ENCODE results near the gene GALNTL6. TPM values are rescaled to one million over a fixed set of nuclear protein-coding genes. Genes with fewer than 3 reads are reported as not detected.

Gene GALNTL6
- total and polyA plus RNA-seq, 7 donors: 0.14 to 2.5 (median 0.42) TPM; not detected in 1

- 91 to 92% methylated on average over 1 of the region's 1 CpG for WGBS, 2 donors
- no peaks in the 10 kb centered on the region for H3K27me3 ChIP-seq
- H3K4me1 ChIP-seq: no peaks in the 10 kb centered on the region
- H3K9me3 ChIP-seq: peaks cover 0 to 3% (median 1%) of the 10 kb centered on the region in 4 donors
- DNase-seq: no peak
- TF ChIP-seq EP300 (IDR thresholded peaks at IDR 0.05): no peak
- no peak for TF ChIP-seq POLR2AphosphoS5 (IDR thresholded peaks at IDR 0.05)
- TF ChIP-seq CTCF (IDR thresholded peaks at IDR 0.05): no peak
- TF ChIP-seq POLR2A (IDR thresholded peaks at IDR 0.05): no peak
- H3K27ac ChIP-seq: no peak overlapping the region
- no peak overlapping the region for H3K4me3 ChIP-seq
- H3K36me3 ChIP-seq: no peaks in the 10 kb centered on the region
- intact Hi-C loops (cut with DNase I): no loop called here
Observed at GRCh38 chr4:172688534-172688933, 875.3 kb downstream of the GALNTL6 start.

- Histone ChIP-seq H3K4me1 (no peaks in the 10 kb centered on the region), H3K9me3 (peaks cover 0 to 3% (median 1%) of the 10 kb centered on the region in 4 donors), H3K4me3 (no peak overlapping the region), H3K36me3 (no peaks in the 10 kb centered on the region), H3K27ac (no peak overlapping the region), H3K27me3 (no peaks in the 10 kb centered on the region)
- DNase-seq: no peak
- no peak for TF ChIP-seq EP300 (IDR thresholded peaks at IDR 0.05)
- no peak for TF ChIP-seq POLR2A (IDR thresholded peaks at IDR 0.05)
- no peak for TF ChIP-seq CTCF (IDR thresholded peaks at IDR 0.05)
- no peak for TF ChIP-seq POLR2AphosphoS5 (IDR thresholded peaks at IDR 0.05)
- intact Hi-C loops (cut with DNase I): no loop called here
Observed at GRCh38 chr4:172691552-172691951, 878.3 kb downstream of the GALNTL6 start.

GRCh38 chr4:172692701-172693100, 879.5 kb downstream of the GALNTL6 start:
- no peaks in the 10 kb centered on the region for H3K27me3 ChIP-seq
- no peak overlapping the region for H3K27ac ChIP-seq
- peaks cover 0 to 3% (median 1%) of the 10 kb centered on the region in 4 donors for H3K9me3 ChIP-seq
- no peak for DNase-seq
- H3K4me3 ChIP-seq: no peak overlapping the region
- H3K36me3 ChIP-seq: no peaks in the 10 kb centered on the region
- H3K4me1 ChIP-seq: no peaks in the 10 kb centered on the region
- 73 to 80% methylated on average over 2 of the region's 2 CpGs for WGBS, 2 donors
- intact Hi-C loops (cut with DNase I): no loop called here
- no peak for TF ChIP-seq CTCF (IDR thresholded peaks at IDR 0.05)
- no peak for TF ChIP-seq POLR2AphosphoS5 (IDR thresholded peaks at IDR 0.05)
- TF ChIP-seq EP300 (IDR thresholded peaks at IDR 0.05): no peak
- TF ChIP-seq POLR2A (IDR thresholded peaks at IDR 0.05): no peak

GRCh38 chr4:172698256-172698655, 885.1 kb downstream of the GALNTL6 start:
- Histone ChIP-seq H3K4me1 (no peaks in the 10 kb centered on the region), H3K27ac (no peak overlapping the region), H3K4me3 (no peak overlapping the region), H3K9me3 (no peaks in the 10 kb centered on the region), H3K36me3 (no peaks in the 10 kb centered on the region), H3K27me3 (no peaks in the 10 kb centered on the region)
- 37 to 39% methylated on average over 4 of the region's 4 CpGs for WGBS, 2 donors
- TF ChIP-seq POLR2A (IDR thresholded peaks at IDR 0.05) (no peak), CTCF (IDR thresholded peaks at IDR 0.05) (no peak), POLR2AphosphoS5 (IDR thresholded peaks at IDR 0.05) (no peak), EP300 (IDR thresholded peaks at IDR 0.05) (no peak)
- intact Hi-C loops (cut with DNase I): no loop called here
- no peak for DNase-seq

- no peak for DNase-seq
- no peaks in the 10 kb centered on the region for H3K4me1 ChIP-seq
- H3K27me3 ChIP-seq: no peaks in the 10 kb centered on the region
- no peaks in the 10 kb centered on the region for H3K36me3 ChIP-seq
- no peak for TF ChIP-seq POLR2A (IDR thresholded peaks at IDR 0.05)
- TF ChIP-seq EP300 (IDR thresholded peaks at IDR 0.05): no peak
- no peak for TF ChIP-seq POLR2AphosphoS5 (IDR thresholded peaks at IDR 0.05)
- no peak for TF ChIP-seq CTCF (IDR thresholded peaks at IDR 0.05)
- H3K27ac ChIP-seq: no peak overlapping the region
- H3K4me3 ChIP-seq: no peak overlapping the region
- intact Hi-C loops (cut with DNase I): no loop called here
- peaks cover 3 to 11% (median 8%) of the 10 kb centered on the region in 4 donors for H3K9me3 ChIP-seq
Observed at GRCh38 chr4:172705565-172705964, 892.4 kb downstream of the GALNTL6 start.
